CD4-positive, alpha-beta T cell treated with Interleukin-4 for 4 hours (primary cell): Measurements from ENCODE around the gene MAPRE2.
A peak's percentile ranks its signal among the peaks of the same experiment; 100 is the strongest.
"Not testable (repeated sequence)": the region's sequence is repeated elsewhere in the genome, so short reads cannot be mapped to it uniquely, and the experiment has no call there.

Experiments
- DNase-seq: peaks from one replicate; pipeline ENCODE4 v3.0.0-alpha.2; 2020

MAPRE2 gene

GRCh38 chr18:35095983-35096676, 54.9 kb downstream of the MAPRE2 start:
- no peak for DNase-seq

- DNase-seq: no peak
Observed at GRCh38 chr18:35096677-35097011, 55.4 kb downstream of the MAPRE2 start.

- no peak for DNase-seq
Observed at GRCh38 chr18:35097195-35097594, 56.0 kb downstream of the MAPRE2 start.

- DNase-seq: no peak
Observed at GRCh38 chr18:35097763-35098162, 56.5 kb downstream of the MAPRE2 start.

GRCh38 chr18:35099911-35100310, 58.7 kb downstream of the MAPRE2 start:
- DNase-seq: no peak

- DNase-seq: no peak
Observed at GRCh38 chr18:35104391-35105051, 63.3 kb downstream of the MAPRE2 start.

- no peak for DNase-seq
Observed at GRCh38 chr18:35106013-35106844, 65.0 kb downstream of the MAPRE2 start.

GRCh38 chr18:35106845-35107148, 65.6 kb downstream of the MAPRE2 start:
- DNase-seq: peak; percentile 75

- no peak for DNase-seq
Observed at GRCh38 chr18:35107216-35107615, 66.0 kb downstream of the MAPRE2 start.

- not testable (repeated sequence) for DNase-seq
Observed at GRCh38 chr18:35108088-35108487, 66.9 kb downstream of the MAPRE2 start.

GRCh38 chr18:35110059-35110458, 68.8 kb downstream of the MAPRE2 start:
- no peak for DNase-seq

- DNase-seq: no peak
Observed at GRCh38 chr18:35110554-35111485, 69.6 kb downstream of the MAPRE2 start.

GRCh38 chr18:35112696-35113095, 71.5 kb downstream of the MAPRE2 start:
- DNase-seq: no peak

- no peak for DNase-seq
Observed at GRCh38 chr18:35114305-35114704, 73.1 kb downstream of the MAPRE2 start.

GRCh38 chr18:35116784-35117318, 75.6 kb downstream of the MAPRE2 start:
- no peak for DNase-seq

- DNase-seq: no peak
Observed at GRCh38 chr18:35117372-35117771, 76.2 kb downstream of the MAPRE2 start.

GRCh38 chr18:35117951-35118411, 76.8 kb downstream of the MAPRE2 start:
- DNase-seq: no peak

GRCh38 chr18:35118641-35119040, 77.4 kb downstream of the MAPRE2 start:
- DNase-seq: no peak

GRCh38 chr18:35121038-35121437, 79.8 kb downstream of the MAPRE2 start:
- no peak for DNase-seq

- DNase-seq: no peak
Observed at GRCh38 chr18:35121531-35121930, 80.3 kb downstream of the MAPRE2 start.

- no peak for DNase-seq
Observed at GRCh38 chr18:35122586-35123224, 81.5 kb downstream of the MAPRE2 start.

- DNase-seq: no peak
Observed at GRCh38 chr18:35123811-35124210, 82.6 kb downstream of the MAPRE2 start.
